Measurements from ENCODE around the gene HACD2.
A peak's percentile ranks its signal among the peaks of the same experiment; 100 is the strongest.

HACD2 gene

GRCh38 chr3:123584988-123585937, at the start of gene HACD2 (continued):
- TF ChIP-seq ZNF426 (tag by site-specific recombination; IDR thresholded peaks at IDR 0.05), result no peak
- TF ChIP-seq ZNF792 (tag by site-specific recombination; IDR thresholded peaks at IDR 0.05), result no peak
- peak; percentile 37 for TF ChIP-seq HIC1 (tag by site-specific recombination; IDR thresholded peaks at IDR 0.05)
- no peak for TF ChIP-seq ZFP3 (tag by site-specific recombination; IDR thresholded peaks at IDR 0.05; ENCODE audit: low read depth)
- no peak for TF ChIP-seq ZFP41 (tag by site-specific recombination; IDR thresholded peaks at IDR 0.05; ENCODE audit: borderline replicate concordance)
- no peak for TF ChIP-seq ZNF248 (tag by site-specific recombination; IDR thresholded peaks at IDR 0.05)
- TF ChIP-seq ZNF548 (tag by site-specific recombination; IDR thresholded peaks at IDR 0.05), result no peak
- no peak for TF ChIP-seq ZNF560 (tag by site-specific recombination; IDR thresholded peaks at IDR 0.05; ENCODE audit: borderline replicate concordance)
- no peak for TF ChIP-seq SALL2 (tag by site-specific recombination; IDR thresholded peaks at IDR 0.05; ENCODE audit: borderline replicate concordance)
- peak; percentile 12; the same call in 1 of the 2 replicates for TF ChIP-seq INSM2 (tag by site-specific recombination; IDR thresholded peaks at IDR 0.05)
- TF ChIP-seq SCRT2 (tag by site-specific recombination; IDR thresholded peaks at IDR 0.05), result no peak
- no peak for TF ChIP-seq ZNF133 (tag by site-specific recombination; IDR thresholded peaks at IDR 0.05)
- peak; percentile 56; the same call in 1 of the 2 replicates for TF ChIP-seq ZNF18 (tag by site-specific recombination; IDR thresholded peaks at IDR 0.05)
- peak; percentile 97 for TF ChIP-seq ZNF580 (tag by site-specific recombination; IDR thresholded peaks at IDR 0.05)
- no peak for TF ChIP-seq TRIM28 (IDR thresholded peaks at IDR 0.05; ENCODE audit: borderline replicate concordance, low read length)
- no peak for TF ChIP-seq ZNF132 (tag by site-specific recombination; IDR thresholded peaks at IDR 0.05; ENCODE audit: borderline replicate concordance)
- no peak for TF ChIP-seq ZNF707 (tag by site-specific recombination; IDR thresholded peaks at IDR 0.05)
- TF ChIP-seq ZNF488 (tag by site-specific recombination; IDR thresholded peaks at IDR 0.05), result no peak
- TF ChIP-seq ZBTB7A (tag by site-specific recombination; IDR thresholded peaks at IDR 0.05; ENCODE audit: low read depth), result no peak
- TF ChIP-seq KLF9 (tag by site-specific recombination; IDR thresholded peaks at IDR 0.05; ENCODE audit: low read depth), result no peak
- TF ChIP-seq ZFP69B (tag by site-specific recombination; IDR thresholded peaks at IDR 0.05), result no peak; the same call in 1 of the 2 replicates
- TF ChIP-seq ZNF10 (tag by site-specific recombination; IDR thresholded peaks at IDR 0.05), result peak; percentile 85
- peak; percentile 50 for TF ChIP-seq KLF16 (tag by site-specific recombination; IDR thresholded peaks at IDR 0.05)
- no peak for TF ChIP-seq TCF7L2 (IDR thresholded peaks at IDR 0.05; ENCODE audit: borderline replicate concordance, low read depth, low read length)
- TF ChIP-seq SETDB1 (IDR thresholded peaks at IDR 0.05; ENCODE audit: insufficient read length, low read length), result no peak
- TF ChIP-seq ZNF221 (tag by site-specific recombination; IDR thresholded peaks at IDR 0.05; ENCODE audit: borderline replicate concordance), result no peak
- TF ChIP-seq ZNF621 (tag by site-specific recombination; IDR thresholded peaks at IDR 0.05), result no peak
- peak; percentile 75; the same call in 1 of the 2 replicates for TF ChIP-seq ZNF324 (tag by site-specific recombination; IDR thresholded peaks at IDR 0.05)
- TF ChIP-seq ZNF624 (tag by site-specific recombination; IDR thresholded peaks at IDR 0.05), result no peak
- no peak for TF ChIP-seq ZNF843 (tag by site-specific recombination; IDR thresholded peaks at IDR 0.05)
- peak; percentile 97 for TF ChIP-seq ZBTB8A (tag by site-specific recombination; IDR thresholded peaks at IDR 0.05)
- TF ChIP-seq PBX3 (CRISPR knock-in tag; IDR thresholded peaks at IDR 0.05), result no peak

Measured in HEK293 (cell line).